DMS153 (cell line): ENCODE data around the gene NAALADL2.
"Not testable (repeated sequence)": the region's sequence is repeated elsewhere in the genome, so short reads cannot be mapped to it uniquely, and the experiment has no call there.

Experiments
- DNase-seq: peaks from one replicate; lab custom pipeline; 2025; lab: John Stamatoyannopoulos, UW

NAALADL2 gene

GRCh38 chr3:175593331-175593730 is 734.2 kb downstream of the NAALADL2 start:
- DNase-seq = no peak

DNA sequence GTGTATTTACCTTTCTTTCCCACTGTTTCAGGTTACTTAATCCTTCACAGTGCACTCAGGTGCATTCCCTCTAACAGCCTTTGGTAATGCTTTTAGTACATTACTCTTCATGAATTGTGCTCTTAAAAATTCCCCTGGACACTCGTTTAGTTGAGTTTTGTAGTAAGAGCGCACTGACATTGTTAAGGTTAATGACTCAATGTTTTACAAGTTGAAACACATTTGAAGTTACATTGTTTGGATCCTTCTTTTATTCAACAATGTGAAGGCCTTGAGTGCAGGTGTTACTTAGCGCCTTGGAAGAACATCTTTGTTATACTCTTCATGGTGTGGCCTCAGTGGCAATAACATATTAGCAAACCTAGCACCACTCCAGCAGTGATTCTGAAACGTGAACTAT is 739.6 kb downstream of the NAALADL2 start:
- DNase-seq = no peak

DNA sequence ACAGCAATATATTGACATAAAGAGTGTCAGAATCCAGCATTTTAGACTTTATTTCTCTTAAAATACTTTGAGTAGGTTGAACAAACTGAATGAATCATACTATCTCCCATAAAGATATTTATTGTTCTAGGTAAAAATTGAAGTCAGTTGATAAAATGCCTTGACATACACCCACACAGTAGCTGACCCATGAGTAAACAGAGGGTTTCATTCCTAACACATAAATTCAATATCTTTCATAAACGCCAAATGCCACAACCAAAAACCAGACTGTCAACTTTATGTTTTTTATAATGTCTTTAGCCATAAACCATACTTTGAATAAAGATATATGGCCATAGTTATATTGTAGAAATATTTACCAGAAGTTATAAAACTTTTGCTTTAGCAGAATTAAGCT is 742.4 kb downstream of the NAALADL2 start:
- no peak for DNase-seq

DNA sequence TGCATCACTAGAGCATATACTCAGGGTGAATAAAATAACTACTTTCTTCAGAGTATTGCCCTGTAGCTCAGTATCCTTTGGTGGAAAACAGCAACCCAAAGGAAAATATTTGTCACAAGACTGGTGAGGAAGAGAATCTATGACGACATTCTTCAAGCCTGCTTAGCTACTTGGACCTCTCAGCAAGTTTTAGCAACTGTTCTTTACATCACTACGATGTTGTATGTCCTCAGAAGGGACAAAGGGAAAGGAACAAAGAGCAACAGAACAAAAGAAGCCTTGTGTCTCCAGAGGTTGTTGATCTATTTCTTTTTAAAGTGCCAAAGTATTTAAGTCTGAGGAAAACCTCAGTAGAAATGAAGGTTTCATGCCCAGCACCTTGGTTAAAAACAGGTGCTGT is 746.7 kb downstream of the NAALADL2 start:
- DNase-seq = no peak

GRCh38 chr3:175606650-175607318 is 747.6 kb downstream of the NAALADL2 start:
- DNase-seq = no peak

DNA sequence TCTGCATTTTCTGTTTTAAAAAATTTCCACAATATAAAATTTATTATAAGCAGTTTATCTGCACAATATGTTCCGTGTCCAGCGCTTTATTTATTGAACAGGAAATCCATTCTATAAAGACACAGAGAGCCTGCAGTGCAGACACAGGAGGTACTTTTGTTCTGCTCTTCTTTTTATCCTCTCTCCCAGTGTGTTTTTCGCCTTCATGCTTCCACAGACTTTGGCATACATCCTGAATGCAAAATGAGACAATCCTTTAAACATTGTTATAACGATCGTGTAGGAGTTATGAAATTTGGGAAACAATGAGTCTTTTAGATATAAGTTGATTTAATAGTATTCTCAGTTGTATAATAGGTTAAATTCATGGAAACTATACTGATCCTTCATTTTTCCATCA is 749.2 kb downstream of the NAALADL2 start:
- peak; percentile 43 for DNase-seq

DNA sequence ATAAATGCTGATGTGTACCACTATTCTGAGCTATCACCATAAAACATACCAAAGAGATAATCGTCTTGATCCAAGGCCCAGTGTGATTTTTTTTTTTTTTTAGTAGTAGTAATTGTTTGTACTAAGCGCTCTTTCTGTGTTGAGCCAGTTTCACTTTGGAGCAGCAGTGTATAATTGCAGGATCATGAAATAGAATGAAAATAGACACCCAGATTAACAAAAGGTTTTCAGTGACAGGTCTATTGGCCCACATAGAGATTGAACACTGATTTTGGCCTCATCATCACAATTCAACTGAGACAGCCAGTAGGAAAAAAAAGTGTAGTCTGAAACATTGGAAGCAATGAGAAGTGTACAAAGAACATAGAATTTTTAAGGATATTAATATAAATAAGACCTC is 749.8 kb downstream of the NAALADL2 start:
- peak; percentile 42 for DNase-seq

DNA sequence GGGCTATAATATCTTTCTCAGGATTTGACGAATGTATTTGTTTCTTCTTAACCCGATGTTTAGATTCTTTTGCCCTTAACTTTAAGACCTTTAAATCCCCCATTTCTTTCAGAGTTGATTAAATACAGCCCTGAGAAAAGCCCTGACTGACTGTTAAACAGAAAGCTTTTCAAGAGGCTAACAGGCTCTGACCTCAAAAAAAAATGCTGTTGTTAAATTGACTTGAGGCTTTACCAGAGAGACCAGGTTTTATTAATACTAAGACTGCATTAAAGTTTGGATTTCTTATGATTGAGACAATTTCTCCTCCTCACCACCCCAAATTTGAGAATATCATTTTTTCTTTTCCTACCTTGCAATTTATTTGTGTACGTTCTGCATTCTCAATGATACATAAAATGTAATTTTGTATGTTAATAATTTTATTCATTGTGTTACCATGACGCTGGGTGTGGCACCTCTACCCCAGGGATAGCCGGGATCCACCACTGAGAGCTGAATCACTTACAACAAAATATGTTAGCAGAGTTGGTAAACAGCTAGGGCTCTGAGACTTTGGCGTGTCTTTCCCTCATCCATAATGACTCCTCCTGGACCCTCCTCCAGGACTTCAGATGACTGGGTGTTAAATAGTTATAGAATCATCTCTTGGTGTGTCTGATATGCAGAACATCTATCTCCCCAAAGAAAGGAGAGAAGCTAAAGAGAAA is 753.5 kb downstream of the NAALADL2 start:
- DNase-seq = no peak

DNA sequence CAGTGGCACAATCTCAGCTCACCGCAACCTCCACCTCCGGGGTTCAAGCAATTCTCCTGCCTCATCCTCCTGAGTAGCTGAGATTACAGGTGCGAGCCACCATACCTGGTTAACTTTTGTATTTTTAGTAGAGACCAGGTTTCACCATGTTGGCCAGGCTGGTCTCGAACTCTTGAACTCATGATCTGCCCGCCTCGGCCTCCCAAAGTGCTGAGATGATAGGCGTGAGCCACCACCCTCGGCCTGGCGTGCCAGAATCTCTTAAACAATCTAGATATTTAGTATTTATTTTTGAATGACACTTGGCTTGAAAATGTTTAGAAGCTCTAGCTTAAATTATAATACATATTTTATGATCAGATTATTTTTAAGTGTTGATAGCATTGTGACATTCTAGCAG is 755.0 kb downstream of the NAALADL2 start:
- DNase-seq = not testable (repeated sequence)

DNA sequence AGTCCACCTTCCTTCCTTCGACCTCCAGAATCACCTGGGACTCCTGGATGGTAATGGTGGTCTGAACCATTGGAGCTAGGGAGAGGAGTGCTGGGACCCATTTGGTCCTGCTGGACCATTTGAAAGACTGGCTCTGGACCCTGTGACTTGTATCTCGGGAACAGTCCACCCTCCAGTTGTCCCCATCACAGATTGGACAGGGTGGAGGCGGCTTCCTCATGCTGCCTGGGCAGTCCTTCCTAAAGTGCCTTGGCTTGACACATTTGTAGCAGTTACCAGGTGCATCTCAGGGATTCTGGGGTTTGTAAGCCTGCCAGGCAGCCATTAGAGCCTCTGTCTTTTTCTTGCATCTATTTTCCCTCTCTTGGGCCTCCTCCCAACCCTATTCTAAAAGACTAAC is 758.1 kb downstream of the NAALADL2 start:
- DNase-seq = no peak

- DNase-seq = no peak
Observed at GRCh38 chr3:175619369-175619768, 760.2 kb downstream of the NAALADL2 start.

DNA sequence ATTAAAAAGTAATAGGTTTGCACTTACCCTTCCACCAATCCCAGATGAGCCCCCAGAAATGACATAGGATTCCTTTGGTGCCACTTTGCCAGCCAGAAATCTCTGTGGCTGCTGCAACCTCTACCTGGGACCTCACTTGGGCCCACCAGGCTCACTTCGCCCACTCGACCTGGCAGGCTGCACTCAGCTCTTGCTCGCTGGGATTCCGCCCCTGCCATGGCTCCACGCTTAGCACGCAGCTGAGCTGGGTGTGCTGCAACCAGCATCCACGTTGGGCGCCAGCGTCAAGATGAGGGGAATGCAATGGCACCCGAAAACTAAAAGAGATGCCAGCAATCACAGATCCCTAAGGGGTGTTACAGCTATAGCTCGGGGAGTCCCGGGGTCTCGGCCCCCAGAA is 761.0 kb downstream of the NAALADL2 start:
- no peak for DNase-seq

GRCh38 chr3:175620532-175620931 is 761.4 kb downstream of the NAALADL2 start:
- no peak for DNase-seq

DNA sequence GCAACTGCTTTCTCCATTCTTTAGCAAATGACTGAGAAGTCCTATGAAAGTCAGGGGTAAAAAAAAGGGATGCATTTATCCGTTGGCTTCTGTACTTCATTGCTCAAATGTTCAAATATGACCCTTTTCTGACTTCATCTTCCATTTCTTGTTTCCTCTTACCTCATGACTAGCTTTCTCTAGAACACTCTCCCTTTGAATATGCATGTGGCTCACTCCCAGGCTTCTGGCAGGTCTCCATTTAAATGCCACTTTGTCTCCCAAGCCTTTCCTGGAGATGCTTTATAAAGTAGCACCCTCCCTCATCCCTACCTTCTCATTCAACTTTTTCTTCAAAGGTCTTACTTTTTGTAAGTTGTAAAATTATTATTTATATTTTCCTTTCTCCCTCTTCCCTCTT is 781.8 kb downstream of the NAALADL2 start:
- DNase-seq = no peak

- no peak for DNase-seq
Observed at GRCh38 chr3:175646865-175647264, 787.7 kb downstream of the NAALADL2 start.

GRCh38 chr3:175648899-175649298 is 789.8 kb downstream of the NAALADL2 start:
- DNase-seq = no peak

DNA sequence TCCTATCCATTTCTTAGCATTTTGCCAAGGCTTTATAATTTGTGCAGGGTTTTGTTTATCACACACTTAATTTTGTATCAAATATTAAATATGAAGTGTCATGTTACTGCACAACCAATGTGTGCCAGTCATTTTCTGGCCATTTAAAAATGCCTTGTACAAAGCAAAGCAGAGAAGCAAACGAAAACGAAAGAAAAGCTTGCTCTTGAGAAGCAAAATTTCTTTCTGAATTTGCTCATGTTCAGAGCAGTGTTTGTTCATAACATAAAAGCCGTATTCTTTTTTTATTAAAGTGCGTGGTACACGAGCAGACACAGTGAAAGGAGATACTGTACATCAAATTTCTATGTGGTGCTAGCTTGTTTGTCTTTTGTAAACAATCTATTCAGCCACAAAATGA is 792.6 kb downstream of the NAALADL2 start:
- DNase-seq = no peak

DNA sequence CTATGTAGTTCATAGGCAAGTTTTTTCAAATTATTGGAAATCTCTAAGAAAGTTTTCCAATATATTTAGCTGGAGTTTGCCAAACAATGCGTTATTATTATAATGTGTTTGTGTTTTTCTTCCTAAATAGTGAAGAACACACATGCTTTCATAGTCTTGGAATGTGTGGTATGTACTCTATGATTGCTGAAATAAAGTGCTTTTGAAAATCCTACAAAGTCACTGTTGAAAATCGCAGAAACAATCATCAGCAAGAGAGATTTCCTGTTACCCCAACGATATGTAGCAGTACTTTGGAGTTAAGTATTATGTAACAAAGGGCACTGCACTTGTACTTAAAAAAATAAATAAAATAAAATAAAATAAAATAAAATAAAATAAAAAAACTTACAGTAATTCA is 796.2 kb downstream of the NAALADL2 start:
- DNase-seq = no peak

- DNase-seq = no peak
Observed at GRCh38 chr3:175656461-175656860, 797.3 kb downstream of the NAALADL2 start.

GRCh38 chr3:175659670-175660350 is 800.7 kb downstream of the NAALADL2 start:
- no peak for DNase-seq

DNA sequence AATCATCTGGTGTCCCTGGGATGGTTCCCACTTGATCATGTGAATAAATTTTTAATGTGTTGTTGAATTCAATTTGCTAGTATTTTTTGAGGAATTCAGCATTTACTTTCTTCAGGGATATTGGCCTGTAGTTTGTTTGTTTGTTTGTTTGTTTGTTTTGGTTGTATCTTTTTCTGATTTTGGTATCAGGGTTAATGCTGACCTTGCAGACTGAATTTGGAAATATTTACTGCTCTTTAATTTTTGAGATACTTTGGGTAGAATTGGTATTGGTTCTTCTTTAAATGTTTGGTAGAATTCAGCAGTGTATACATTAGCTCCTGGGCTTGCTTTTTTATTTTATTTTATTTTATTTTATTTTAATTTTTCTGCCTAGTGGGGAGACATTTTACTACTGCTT is 803.7 kb downstream of the NAALADL2 start:
- no peak for DNase-seq

DNA sequence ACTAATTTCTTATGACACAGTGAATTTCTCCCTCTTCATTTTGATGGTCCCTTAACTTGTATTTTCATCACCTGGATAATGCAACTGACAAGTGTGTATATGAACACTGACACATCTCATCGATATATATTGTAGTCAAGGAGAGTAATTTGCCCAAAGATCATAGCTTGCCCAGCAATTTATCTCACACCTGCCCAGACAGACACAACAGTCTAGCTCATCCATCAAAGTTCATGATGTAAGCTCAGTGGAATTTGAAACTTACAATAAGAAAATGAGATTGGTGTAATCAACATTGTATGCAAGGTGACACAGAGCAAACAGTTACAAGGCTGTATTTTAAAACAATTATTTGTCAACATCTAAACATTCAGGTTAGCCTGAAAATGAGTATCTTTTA is 805.8 kb downstream of the NAALADL2 start:
- DNase-seq = no peak

DNA sequence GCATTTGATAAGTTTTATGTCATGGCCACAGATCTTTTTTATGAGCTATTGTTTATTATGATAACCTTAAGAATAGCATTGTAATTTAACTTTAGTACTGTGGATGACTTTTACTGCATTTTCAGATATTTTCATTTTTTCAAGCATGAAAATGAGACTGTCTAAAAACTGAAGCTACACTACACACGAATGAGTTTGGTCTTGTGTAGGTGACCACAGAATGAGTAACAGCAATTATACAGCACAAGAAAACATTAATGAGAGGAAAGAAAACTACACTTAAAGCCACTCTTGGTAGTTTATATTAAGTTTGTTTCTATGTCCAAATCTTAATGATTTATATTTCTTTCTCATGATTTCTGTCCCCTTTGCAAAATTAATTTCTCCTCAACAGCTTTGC is 809.2 kb downstream of the NAALADL2 start:
- no peak for DNase-seq
